Activated CD4-positive, alpha-beta T cell treated with anti-CD3 and anti-CD28 coated beads, Interleukin-2, amount 50 U/mL, for 16 hours (primary cell): Measurements from ENCODE around the gene CXADR.
"Not testable (repeated sequence)": the region's sequence is repeated elsewhere in the genome, so short reads cannot be mapped to it uniquely, and the experiment has no call there.

ENCODE experiments used
- DNase-seq: peaks from one replicate; pipeline ENCODE4 v3.0.0-alpha.2; 2020

The CXADR gene

DNA sequence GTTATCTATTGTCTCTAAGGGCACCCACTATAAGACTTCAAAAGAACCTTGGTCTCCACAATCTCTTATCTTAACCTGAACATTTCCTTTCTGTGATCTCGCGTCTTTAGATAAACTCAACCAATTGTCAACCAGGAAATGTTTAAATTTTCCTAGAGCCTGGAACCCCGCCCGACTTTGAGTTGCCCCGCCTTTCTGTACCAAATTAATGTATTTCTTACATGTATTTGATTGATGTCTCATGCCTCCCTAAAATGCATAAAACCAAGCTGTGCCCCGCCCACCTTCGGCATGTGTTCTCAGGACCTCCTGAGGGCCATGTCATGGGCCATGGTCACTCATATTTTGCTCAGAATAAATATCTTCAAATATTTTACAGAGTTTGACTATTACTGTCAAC, 5.9 kb upstream of the CXADR start:
- DNase-seq: no peak

DNA sequence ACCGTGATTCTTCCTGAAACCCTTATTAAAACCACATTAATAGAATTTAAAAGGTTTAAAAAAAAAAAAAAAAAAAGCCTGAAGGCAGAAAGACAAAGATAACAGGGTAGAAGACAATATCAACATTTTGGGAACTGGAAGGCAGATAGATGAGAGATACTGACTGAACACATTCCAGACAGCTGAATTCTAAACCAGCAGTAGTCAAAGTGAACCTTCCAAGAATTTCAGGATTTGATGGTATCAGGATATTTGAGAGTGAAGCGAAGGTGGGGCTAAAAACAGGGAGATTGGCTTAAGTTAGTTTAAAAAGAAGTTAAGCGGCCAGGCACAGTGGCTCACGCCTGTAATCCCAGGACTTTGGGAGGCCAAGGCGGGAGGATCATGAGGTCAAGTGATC, 5.3 kb upstream of the CXADR start:
- no peak for DNase-seq

DNA sequence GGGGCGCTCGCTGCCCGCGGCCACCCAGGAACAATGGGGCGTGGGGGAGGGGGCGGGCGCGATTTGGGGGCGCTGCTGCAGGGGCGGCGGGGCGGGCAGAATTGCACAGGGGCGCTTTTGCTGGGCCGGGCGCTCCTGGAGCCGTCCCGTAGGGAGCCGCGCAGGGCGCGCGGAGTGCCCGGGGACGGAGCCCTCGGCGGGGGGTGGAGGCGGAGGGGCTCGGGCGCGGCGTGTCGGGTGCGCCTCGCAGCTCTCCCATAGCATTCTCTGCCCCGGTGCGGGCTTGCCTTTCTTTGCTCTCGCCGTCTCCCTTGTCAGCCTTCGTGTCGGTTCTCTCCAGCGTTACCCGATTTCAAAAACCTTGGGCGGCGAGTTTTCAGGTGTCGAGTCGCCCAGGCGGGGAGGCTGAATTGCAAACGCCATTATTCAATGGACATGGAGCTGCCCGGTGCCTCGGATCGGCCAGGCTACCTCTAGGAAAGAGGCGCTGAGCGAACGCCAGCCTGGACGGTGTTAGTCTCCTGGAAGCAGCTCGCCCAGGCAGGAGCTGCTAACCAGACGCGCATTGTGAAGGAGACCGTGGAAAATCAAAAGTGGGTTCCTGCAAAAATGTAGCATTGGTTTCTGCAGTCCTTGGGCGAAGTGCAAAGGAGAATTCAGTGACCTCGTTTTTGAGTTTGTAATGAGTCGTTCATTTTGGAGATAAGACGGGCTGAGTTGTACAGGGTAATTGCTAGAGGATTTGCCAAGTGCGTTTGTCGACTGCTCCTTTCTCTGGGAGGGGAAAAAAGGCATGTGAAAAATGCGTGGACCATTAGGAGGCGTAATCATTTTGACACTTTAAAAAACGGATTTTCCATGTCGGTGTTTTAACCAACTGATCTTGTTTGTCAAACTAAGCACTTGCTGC, 626 bp downstream of the CXADR start:
- DNase-seq: no peak

DNA sequence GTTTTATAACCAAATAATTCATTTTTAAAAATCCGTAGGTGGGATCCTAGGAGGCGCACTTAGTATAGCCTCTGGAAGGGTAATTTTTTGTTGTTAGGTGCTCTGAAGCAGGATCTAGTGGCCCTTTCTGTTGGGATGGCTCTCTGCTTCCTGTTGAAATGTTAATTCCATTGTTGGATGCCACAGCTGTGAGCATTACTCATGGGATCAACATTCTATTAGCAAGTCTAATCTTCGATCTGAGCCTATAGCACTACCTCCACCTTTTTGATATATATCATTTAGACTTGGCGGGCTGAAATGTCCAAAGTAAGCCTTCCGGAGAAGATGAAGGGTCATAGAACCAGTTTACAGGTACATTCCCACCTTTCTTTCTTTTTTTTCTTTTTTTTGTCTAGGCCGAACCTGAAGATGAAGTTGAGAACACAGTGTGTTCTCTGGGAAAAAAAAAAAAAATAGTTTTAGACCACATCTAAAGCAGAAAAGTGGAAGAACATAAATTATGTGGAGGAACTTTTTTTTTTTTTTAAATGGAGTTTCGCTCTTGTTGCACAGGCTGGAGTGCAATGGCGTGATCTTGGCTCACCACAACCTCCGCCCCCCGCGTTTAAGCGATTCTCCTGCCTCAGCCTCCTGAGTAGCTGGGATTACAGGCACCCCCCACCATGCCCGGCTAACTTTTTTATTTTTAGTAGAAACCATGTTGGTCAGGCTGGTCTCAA, 1.4 kb downstream of the CXADR start:
- no peak for DNase-seq

DNA sequence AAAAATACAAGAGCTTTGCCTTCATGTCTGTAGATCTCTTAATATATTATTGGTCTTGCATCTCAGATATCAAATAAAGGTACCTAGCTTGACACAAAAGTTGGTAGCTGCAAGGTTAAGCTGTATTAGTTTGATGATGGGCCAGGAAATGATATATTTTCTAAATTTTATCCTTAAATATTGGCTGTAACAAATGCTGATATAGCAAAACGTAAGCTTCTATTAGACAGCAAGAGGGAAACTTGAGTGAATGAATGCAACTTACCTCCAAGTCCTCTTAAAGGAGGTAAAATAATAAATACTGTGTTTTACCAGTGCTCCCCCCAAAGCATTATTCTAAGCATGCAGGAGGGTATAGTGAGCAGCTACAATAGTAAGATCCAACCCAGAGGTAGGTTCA, 4.2 kb downstream of the CXADR start:
- not testable (repeated sequence) for DNase-seq

DNA sequence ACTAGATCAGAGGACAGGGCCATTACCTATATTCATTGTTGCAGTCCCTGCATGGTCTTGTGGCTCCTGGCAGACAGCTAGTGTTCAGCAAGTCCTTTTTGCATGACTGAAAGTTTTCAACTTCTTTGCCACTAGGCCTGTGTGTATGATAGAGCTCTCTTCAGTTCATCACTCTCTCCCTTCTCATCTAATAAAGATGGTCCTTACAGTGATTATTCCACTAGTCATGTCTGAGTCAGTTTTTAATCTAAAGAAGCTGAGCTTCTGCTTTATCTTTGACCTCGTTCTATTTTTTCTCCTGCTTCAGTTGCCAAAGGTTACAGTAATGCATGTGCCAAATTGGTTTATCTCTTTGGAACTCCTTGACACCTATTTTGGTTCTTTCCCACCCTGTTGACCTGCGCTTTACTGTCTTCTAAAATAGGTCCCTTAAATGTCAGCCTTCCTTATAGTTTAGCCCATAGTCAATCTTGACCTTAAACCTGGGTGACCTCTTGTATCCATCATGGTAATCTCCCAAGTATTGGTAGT, 6.4 kb downstream of the CXADR start:
- no peak for DNase-seq

DNA sequence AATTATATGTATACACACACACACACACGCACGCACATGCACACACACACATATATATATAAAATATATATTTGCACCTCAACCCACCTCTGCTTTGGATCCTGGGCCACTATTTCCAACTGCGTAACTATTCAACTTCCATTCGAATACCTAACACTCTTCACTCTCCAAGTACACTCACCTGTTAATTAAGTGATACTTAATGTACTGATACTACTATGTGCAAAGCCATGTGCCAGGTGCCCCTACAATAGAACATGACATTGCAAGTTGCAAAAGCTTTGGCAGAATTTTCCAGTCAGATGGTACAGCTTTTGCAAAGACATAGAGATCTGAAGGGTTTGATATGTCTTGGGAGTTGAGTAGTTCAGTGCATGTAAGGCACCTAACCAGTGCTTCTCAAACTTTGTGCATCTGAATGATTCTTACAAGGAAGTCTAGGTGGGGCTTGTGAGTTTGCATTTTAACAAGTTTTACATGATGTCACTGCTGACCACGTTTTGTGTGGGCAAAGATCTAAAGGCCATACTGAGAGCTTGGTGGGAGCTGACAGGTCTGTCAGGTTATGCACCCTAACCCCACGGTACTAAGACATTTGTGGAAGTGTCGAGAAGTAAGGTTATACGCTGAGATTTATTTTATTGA, 7.2 kb downstream of the CXADR start:
- DNase-seq: no peak

DNA sequence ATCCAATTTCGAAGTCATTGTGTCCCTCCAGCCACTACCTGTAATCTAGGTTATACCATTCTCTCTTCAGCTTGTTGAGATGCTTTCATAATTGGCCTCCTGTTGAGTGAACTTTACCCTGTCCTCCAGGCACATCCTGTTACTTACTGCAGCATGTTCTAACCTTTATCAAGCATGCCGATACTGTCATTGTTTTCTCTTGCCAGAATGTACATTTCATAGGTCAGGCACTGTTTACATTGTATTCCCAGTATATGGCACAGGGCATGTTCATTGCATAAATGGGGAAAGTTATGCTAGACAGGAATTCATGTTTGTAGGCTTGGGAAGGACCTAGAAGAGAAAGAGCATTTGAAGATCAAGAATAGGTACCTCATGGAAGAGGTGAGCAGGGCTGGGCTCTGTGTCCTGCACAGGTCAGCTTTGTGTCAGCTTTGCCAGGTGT, 10.2 kb downstream of the CXADR start:
- DNase-seq: no peak

DNA sequence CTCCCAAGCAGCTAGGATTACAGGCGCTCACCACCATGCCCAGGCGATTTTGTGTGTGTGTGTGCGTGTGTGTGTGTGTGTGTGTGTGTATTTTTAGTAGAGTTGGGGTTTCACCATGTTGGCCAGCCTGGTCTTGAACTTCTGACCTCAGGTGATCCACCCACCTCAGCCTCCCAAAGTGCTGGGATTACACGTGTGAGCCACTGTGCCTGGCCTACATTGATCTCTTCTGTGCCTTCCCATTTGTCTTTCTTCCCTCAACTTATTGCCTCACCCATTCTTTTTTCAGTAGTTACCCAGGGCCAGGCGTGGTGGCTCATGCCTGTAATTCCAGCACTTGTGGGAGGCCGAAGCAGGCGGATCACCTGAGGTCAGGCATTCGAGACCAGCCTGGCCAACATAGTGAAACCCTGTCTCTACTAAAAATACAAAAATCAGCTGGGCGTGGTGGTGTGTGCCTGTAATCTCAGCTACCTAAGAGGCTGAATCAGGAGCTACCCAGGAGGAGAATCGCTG, 11.2 kb downstream of the CXADR start:
- not testable (repeated sequence) for DNase-seq

DNA sequence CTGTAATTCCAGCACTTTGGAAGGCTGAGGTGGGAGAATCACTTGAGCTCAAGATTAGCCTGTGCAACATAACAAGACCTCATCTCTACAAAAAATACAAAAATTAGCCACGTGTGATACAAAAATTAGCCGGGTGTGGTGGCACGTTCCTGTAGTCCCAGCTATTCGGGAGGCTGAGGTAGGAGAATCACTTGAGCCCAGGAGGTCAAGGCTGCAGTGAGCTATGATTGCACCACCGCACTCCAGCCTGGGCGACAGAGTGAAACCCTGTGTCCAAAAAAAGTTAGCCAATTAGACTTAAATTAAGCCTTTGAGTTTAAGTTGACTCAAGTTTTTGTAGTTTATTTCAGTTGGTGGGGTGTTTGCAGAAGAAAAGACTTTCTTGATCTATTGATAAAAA, 11.8 kb downstream of the CXADR start:
- no peak for DNase-seq

DNA sequence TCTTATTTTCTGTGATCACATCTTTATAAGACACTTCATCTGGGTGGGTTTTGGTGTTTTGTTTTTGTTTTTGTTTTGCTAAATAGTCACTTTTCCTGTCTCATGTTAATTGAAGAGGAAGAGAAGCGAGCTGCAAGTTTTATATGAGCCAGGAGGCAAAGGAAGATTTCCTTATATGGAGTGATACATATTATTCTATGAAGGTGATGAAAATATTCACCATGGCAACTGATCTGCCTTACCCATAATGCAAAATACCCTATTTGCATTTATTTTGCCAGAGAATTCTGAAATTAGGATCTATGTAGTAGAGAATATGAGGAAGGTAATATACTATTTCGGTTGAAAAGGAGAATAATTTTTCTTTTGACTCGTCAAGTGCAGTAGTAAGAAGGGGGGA, 13.9 kb downstream of the CXADR start:
- no peak for DNase-seq

DNA sequence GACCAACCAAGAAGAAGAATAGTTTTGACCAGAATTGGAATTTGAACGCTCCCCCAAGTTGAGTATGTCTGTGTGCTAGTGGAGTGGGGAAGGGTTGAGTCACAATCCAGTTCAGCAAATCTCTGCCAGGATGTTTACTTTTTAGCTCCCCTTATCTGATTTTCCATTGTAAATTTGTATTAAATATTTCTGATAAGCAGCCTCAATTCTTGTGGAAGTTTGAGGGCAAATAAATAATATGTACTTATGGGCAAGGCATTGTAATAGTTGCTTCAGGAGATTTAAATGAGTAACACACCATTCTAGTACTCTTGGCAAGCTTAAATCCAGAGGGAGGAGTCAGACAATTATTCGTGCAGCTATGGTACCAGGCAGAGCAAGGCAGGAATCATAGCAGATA, 14.4 kb downstream of the CXADR start:
- DNase-seq: no peak

DNA sequence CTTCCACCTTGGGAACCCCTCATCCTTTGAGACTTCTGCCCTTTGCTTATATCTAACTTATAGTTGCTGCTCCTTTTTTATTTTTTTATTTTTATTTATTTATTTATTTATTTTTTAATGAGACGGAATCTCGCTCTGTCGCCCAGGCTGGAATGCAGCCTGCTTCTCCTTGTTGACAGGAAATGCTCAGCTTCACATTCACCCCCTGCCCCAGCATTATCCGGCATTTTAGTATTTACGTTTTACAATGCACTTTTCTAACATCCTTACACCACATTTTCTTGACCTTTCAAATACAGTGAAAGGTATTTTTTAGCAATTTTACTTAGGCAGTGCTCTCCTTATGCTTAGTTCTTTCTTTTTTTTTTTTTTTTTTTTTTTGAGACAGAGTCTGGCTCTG, 14.9 kb downstream of the CXADR start:
- DNase-seq: no peak

DNA sequence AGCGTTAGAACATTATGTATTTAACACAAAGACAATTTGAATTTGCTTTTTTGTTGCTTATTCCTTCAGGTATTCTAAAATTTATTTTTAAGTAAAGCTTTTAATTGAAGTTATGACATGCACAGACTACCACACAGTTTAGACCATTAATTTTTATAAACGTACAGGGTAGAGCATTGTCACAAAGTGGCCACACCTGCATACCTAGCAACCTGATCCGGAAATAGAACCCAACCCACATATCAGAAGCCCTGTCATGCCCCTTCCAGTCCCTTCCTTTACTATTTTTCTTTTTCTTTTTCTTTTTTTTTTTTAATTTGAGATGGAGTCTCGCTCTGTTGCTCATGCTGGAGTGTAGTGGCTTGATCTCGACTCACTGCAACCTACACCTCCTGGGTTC, 16.8 kb downstream of the CXADR start:
- no peak for DNase-seq

DNA sequence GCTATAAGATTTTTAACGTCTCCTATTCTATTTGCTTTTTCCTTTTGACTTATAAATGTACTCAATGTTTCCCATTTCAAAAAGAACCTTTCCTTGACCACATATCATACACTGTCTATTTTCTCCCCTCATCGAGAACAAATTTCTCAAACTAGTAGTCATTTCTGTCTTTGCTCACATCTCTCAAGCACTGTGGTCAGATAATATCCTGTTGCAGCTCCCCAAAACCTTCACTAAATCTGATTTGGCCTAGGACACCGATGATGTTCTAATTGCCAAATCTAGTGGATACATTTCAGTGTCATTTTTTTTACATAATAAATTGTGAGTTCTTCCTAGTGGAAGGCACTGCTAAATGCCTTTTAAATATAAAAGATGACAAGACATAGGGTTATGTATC, 19.4 kb downstream of the CXADR start:
- no peak for DNase-seq

DNA sequence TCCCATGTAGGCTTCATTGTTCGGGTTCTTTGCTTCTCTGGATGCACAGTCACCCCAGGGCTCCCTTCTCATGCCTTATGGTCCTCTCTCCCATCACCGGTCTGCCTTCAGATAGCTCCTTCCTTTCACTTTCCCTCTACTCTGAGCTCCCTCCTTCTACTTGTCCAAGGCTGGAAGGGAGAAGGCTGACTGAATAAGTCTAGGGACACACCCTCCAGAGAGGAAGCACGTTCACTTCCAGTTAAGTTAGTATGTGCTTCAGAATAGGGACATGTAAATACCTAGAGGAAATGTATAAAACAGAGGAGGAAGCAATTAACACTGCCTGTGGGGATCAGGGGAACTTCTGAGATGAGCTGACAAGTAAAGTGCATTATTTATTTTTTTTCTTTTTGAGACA, 23.5 kb downstream of the CXADR start:
- no peak for DNase-seq

DNA sequence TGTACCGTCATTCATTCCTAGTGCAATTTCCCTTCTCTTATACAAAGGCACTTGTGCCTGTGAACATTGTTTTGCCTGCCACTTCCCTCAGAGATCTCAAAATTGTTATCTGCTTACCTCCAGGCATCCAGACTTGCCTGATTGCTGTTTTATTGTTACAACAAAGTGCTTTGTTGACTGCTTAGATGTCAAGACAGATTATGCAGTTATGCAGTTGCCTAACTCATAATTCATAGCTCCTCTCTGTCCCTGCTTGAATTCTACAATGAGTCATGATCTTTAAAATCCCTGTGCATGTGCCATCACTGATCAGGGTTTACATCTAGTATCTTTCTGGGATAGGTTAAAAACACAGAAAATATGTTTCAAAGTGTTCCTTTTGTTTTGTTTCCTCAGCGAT, 24.5 kb downstream of the CXADR start:
- no peak for DNase-seq

DNA sequence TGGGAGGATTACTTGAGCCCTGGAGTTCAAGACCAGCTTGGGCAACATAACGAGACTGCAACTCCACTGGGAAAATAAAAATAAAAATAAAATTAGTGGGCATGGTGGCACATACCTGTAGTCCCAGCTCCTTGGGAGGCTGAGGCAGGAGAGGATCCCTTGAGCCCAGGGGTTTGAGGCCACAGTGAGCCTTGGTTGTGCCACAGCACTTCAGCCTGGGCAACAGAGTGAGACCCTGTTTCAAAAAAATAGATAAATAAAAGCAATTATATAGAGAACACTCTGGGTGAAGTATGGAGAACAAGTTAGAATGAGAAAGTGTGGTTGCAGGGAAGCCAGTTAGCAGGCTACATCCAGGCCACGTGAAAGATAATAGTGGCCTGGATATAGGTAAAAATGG, 25.7 kb downstream of the CXADR start:
- no peak for DNase-seq

DNA sequence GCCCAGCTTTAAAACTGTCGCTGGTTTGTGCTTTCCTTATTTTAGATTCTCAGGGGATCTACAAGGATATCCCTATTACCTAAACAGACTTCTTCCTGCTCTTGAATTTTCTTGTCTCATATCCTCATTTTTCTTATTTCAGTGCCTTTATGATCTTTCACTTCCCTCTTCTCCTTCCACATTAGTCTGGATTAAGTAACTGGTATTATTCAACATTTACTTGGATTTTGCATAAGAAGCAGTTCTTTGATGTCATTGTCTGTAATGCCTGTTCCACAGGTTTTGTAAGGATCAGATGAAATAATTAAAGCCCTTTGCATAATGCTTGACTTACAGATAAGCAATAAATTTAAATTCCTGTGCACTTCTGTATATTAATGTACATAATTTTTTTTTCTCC, 26.5 kb downstream of the CXADR start:
- DNase-seq: no peak

DNA sequence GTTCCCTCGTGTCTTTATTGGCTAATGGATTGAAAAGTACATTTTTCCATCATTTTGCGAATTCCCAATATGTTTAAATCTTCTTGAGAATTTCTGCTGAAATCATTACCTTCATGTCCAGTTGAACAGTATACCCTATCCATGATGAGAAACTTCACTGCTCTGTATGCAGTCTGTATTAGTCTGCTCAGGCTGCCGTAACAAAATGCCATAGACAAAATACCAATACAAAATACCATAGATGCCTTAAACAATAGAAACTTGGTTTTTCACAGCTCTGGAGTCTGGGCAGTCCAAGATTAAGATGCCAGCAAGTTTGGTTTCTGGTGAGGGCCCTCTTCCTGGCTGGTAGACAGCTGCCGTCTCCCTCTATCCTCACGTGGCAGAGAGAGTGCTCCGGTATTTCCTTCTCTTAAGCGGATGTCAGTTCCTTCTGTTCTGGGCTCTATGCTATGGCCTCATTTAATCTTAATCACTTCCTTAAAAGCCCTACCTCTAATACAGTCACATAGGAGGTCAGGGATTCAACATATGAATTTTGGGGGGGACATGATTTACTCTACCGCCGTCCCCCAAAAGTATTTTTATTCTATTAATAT, 27.0 kb downstream of the CXADR start:
- no peak for DNase-seq

DNA sequence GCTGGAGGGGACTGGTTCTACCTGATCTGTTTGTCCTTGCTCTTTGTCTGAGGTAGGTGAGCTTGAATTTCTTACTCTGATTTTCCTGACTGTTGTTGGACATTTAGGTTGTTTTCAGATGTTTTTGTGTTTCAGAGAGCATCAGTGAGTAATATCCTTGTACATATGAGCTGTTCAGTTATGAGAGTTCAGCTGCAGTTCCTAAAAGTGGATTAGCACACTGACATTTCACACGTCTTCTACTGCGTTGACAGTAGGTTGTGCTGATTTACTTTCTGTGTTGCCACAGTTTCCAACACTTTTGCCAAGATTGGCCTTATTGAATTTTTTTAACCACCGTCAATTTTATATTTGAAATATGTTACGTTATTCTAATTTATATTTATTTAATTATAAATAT, 27.7 kb downstream of the CXADR start:
- no peak for DNase-seq

DNA sequence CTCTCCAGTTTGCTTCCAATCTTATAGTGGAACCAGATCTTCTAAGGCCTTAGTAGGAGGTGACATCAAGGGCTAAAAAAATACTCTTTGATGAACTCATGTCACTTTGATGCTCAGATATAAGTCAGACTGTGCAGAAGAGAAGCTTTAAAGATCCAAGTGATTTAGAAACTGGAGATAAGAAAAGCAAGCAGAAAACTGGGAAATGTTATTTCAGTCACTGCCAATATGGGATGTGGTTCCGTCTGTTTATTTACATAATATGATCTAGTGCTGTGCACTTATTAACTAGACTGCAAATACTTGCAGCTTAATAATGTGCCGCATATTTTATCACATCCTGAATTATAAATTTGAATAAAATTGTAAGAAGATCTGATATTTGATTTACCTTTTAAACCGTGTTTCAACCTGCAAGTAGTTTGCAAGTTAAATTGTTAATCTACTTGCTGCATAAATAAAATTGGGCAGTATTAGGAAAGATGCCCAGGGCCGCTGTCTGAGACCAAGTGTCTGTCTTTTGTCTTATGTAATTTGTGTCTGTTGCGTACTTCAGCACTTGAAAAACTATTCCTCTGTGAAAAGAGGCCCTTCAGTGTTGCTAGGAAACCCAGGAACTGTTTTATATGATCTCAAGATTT, 29.6 kb downstream of the CXADR start:
- DNase-seq: no peak
